ENCODE results near the gene PGAP2. TPM values are rescaled to one million over a fixed set of nuclear protein-coding genes. Genes with fewer than 3 reads are reported as not detected.
"Not testable (repeated sequence)": the region's sequence is repeated elsewhere in the genome, so short reads cannot be mapped to it uniquely, and the experiment has no call there.

Gene PGAP2
- total and polyA plus RNA-seq, 4 donors, result 3.9 to 17.7 (median 8.9) TPM

DNA sequence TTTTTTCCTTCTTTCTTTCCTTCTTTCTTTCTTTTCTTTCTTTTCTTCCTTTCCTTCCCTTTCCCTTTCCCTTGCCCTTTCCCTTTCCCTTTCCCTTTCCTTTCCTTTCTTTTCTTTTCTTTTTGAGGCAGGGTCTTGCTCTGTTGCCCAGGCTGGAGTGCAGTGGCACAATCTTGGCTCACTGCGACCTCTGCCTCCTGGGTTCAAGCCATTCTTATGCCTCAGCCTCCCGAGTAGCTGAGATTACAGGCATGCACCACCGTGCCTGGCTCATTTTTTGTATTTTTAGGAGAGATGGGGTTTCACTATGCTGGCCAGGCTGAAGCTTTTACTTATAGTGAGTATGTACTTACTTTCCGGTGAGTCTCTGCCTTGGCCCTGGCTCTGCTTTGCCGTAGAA lies 6.5 kb downstream of the PGAP2 start:
- H3K4me1 ChIP-seq (ENCODE audit: control insufficient read depth in 1 of 2, insufficient read depth in 2 of 2, low read length in 2 of 2); H3K9me3 ChIP-seq (ENCODE audit: control insufficient read depth, low read length); H3K27ac ChIP-seq (ENCODE audit: low read depth in 1 of 2, low read length in 2 of 2); H3K36me3 ChIP-seq (ENCODE audit: control insufficient read depth in 1 of 2, insufficient read depth in 2 of 2, low read length in 1 of 2); intact Hi-C loops (cut with DNase I); ATAC-seq (ENCODE audit: low FRiP score); H3K4me3 ChIP-seq (ENCODE audit: low read length in 2 of 2); H3K27me3 ChIP-seq (ENCODE audit: control insufficient read depth in 1 of 2, insufficient read depth in 2 of 2, low read length in 1 of 2): not testable (repeated sequence)
- peak in 1 of 2 donors; percentile 4 for DNase-seq
- 91 to 94% methylated on average over 5 of the region's 5 CpGs for WGBS, 2 donors

DNA sequence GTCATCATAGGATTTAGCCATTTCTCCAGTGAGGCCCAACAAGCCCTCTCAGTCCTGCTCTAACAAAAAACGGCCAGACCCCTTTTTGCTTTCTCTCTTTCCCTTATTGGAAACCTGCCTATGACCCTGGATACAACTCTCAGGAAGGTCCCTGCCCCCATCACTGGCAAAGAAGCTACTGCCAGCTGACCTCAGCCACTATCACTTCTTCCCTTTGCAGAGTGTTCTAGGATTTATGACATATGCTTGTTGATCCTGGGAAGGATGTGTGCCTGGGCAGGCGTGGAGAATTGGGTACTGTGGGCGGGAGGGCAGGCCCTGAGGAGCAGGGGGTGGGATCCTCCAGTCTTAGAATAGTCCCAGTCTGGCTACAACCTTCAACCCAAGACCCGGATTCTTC lies 7.5 kb downstream of the PGAP2 start:
- Histone ChIP-seq H3K36me3 (ENCODE audit: control insufficient read depth in 1 of 2, insufficient read depth in 2 of 2, low read length in 1 of 2) (no peaks in the 10 kb centered on the region), H3K4me3 (ENCODE audit: low read length in 2 of 2) (no peak overlapping the region), H3K27ac (ENCODE audit: low read depth in 1 of 2, low read length in 2 of 2) (no peak overlapping the region), H3K9me3 (ENCODE audit: control insufficient read depth, low read length) (no peaks in the 10 kb centered on the region), H3K4me1 (ENCODE audit: control insufficient read depth in 1 of 2, insufficient read depth in 2 of 2, low read length in 2 of 2) (no peaks in the 10 kb centered on the region), H3K27me3 (ENCODE audit: control insufficient read depth in 1 of 2, insufficient read depth in 2 of 2, low read length in 1 of 2) (no peaks in the 10 kb centered on the region)
- peak; percentile 21 for ATAC-seq (ENCODE audit: low FRiP score)
- WGBS, 2 donors, result 80 to 88% methylated on average over 4 of the region's 4 CpGs
- no peak for DNase-seq
- intact Hi-C loops (cut with DNase I), result no loop called here

DNA sequence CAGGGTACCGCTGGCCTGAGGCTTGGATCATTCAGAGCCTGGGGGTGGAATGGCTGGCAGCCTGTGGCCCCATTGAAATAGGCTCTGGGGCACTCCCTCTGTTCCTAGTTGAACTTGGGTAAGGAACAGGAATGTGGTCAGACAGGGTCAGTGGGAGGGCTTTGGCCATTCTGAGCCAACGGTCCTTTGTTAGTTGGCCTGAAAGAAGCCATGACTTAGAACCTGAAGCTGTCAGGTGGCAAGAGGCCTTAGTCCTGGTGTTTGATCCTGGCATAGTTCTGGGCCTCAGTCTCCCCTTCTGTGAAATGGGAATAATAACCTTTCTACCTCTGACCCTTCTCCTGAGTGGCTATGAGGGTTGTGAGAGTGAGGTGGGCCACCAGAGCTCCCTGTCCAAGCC lies 8.3 kb downstream of the PGAP2 start:
- ATAC-seq (ENCODE audit: low FRiP score), result no peak
- DNase-seq, result no peak
- 83 to 87% methylated on average over 2 of the region's 2 CpGs for WGBS, 2 donors

DNA sequence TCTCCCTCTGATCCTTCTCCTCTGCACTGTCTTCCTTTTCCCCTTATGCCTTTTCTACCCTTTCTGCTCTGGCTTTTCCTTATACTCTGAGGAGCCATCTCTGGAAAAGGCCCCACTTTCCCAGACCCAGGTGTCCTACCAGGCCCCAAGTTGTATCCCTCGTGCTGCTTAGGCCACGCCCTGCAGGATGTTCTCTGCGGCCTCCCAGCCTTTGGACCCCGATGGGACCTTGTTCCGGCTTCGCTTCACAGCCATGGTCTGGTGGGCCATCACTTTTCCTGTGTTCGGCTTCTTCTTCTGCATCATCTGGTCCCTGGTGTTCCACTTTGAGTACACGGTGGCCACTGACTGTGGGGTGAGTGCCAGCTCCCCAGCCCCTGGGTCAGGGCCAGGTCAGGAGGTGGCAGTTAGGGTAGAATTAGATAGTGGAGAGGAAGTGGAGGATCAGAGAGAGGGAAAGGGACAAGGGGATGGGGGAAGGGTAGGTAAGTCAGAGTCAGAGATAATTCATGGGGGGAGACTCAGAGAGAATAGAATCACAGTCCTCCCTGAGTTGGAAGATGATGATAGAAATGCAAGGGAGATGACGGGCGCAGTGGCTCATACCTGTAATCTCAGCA lies 8.9 kb downstream of the PGAP2 start:
- H3K9me3 ChIP-seq (ENCODE audit: control insufficient read depth, low read length), result no peaks in the 10 kb centered on the region
- no peaks in the 10 kb centered on the region for H3K4me1 ChIP-seq (ENCODE audit: control insufficient read depth in 1 of 2, insufficient read depth in 2 of 2, low read length in 2 of 2)
- H3K4me3 ChIP-seq (ENCODE audit: low read length in 2 of 2), result no peak overlapping the region
- WGBS, 2 donors, result 92% methylated on average over 10 of the region's 10 CpGs
- ATAC-seq (ENCODE audit: low FRiP score) (no peak), DNase-seq (no peak)
- H3K27ac ChIP-seq (ENCODE audit: low read depth in 1 of 2, low read length in 2 of 2), result no peak overlapping the region
- H3K36me3 ChIP-seq (ENCODE audit: control insufficient read depth in 1 of 2, insufficient read depth in 2 of 2, low read length in 1 of 2), result no peaks in the 10 kb centered on the region
- intact Hi-C loops (cut with DNase I), result no loop called here
- no peaks in the 10 kb centered on the region for H3K27me3 ChIP-seq (ENCODE audit: control insufficient read depth in 1 of 2, insufficient read depth in 2 of 2, low read length in 1 of 2)

More for the DNA sequence above, 8.3 kb downstream of the PGAP2 start:
- intact Hi-C loops (cut with DNase I), result no loop called here
- Histone ChIP-seq H3K27me3 (ENCODE audit: control insufficient read depth in 1 of 2, insufficient read depth in 2 of 2, low read length in 1 of 2) (no peaks in the 10 kb centered on the region), H3K36me3 (ENCODE audit: control insufficient read depth in 1 of 2, insufficient read depth in 2 of 2, low read length in 1 of 2) (no peaks in the 10 kb centered on the region), H3K9me3 (ENCODE audit: control insufficient read depth, low read length) (no peaks in the 10 kb centered on the region), H3K27ac (ENCODE audit: low read depth in 1 of 2, low read length in 2 of 2) (no peak overlapping the region), H3K4me1 (ENCODE audit: control insufficient read depth in 1 of 2, insufficient read depth in 2 of 2, low read length in 2 of 2) (no peaks in the 10 kb centered on the region), H3K4me3 (ENCODE audit: low read length in 2 of 2) (no peak overlapping the region)

DNA sequence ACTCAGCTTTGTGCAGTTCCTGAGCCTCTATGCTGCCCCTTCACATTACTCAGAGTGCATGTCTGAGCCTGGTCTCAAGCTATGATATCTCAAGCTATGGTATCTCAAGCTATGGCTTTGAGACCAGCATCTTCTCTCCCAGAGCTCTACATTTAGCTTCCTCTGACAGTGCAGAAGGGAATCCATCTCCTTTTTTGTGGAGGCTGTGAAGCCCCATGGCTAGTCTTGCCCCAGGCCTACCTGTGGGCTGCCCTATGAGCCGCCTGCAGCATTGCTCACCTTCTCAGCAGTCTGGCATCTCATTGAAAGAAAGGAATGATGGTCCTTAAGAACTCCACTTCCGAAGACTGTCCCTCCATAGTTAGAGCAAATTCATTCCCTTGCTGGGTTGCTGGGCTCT lies 12.6 kb downstream of the PGAP2 start:
- no peak for ATAC-seq (ENCODE audit: low FRiP score)
- intact Hi-C loops (cut with DNase I), result no loop called here
- Histone ChIP-seq H3K27me3 (ENCODE audit: control insufficient read depth in 1 of 2, insufficient read depth in 2 of 2, low read length in 1 of 2) (no peaks in the 10 kb centered on the region), H3K4me3 (ENCODE audit: low read length in 2 of 2) (no peak overlapping the region), H3K27ac (ENCODE audit: low read depth in 1 of 2, low read length in 2 of 2) (no peak overlapping the region), H3K36me3 (ENCODE audit: control insufficient read depth in 1 of 2, insufficient read depth in 2 of 2, low read length in 1 of 2) (no peaks in the 10 kb centered on the region), H3K4me1 (ENCODE audit: control insufficient read depth in 1 of 2, insufficient read depth in 2 of 2, low read length in 2 of 2) (no peaks in the 10 kb centered on the region), H3K9me3 (ENCODE audit: control insufficient read depth, low read length) (no peaks in the 10 kb centered on the region)
- DNase-seq, result no peak
- 99 to 100% methylated on average over 2 of the region's 2 CpGs for WGBS, 2 donors

DNA sequence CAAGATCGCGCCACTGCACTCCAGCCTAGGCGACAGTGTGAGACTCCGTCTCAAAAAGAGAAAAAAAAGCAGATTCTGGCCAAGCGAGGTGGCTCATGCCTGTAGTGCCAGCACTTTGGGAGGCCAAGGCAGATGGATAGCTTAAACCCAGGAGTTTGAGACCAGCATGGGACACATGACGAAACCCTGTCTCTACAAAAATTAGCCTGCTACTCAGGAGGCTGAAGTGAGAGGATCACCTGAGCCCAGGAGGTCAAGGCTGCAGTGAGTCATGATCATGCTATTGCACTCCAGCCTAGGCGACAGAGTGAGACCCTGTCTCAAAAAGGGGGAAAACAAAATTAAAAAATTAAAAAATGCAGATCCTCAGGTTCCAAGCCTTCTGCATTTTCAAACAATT lies 14.0 kb downstream of the PGAP2 start:
- WGBS, 2 donors, result 97 to 98% methylated on average over 7 of the region's 7 CpGs
- no peak for DNase-seq
- Histone ChIP-seq H3K36me3 (ENCODE audit: control insufficient read depth in 1 of 2, insufficient read depth in 2 of 2, low read length in 1 of 2) (peaks cover 0 to 4% of the 10 kb centered on the region in 2 donors), H3K27ac (ENCODE audit: low read depth in 1 of 2, low read length in 2 of 2) (no peak overlapping the region), H3K9me3 (ENCODE audit: control insufficient read depth, low read length) (no peaks in the 10 kb centered on the region), H3K4me3 (ENCODE audit: low read length in 2 of 2) (no peak overlapping the region), H3K4me1 (ENCODE audit: control insufficient read depth in 1 of 2, insufficient read depth in 2 of 2, low read length in 2 of 2) (no peaks in the 10 kb centered on the region), H3K27me3 (ENCODE audit: control insufficient read depth in 1 of 2, insufficient read depth in 2 of 2, low read length in 1 of 2) (no peaks in the 10 kb centered on the region)
- no peak for ATAC-seq (ENCODE audit: low FRiP score)
- intact Hi-C loops (cut with DNase I), result no loop called here

DNA sequence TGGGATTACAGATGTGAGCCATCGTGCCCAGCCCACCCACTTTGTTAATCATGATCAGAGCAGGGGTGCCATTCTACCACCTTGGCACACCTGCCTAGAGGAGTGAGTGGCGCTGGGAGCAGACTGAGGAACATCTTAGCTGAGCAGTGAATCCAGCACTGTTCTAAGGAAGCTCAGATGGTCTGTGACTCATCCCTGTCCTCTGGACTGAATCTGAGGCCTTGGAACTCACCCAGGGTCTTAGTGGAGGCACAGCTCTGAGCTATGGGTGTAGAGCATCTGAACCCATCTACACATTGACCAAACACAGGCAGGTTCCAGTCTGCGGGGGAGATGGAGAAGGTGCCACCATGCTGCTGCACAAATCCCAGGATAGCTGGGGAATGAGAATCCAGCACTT lies 14.9 kb downstream of the PGAP2 start:
- Histone ChIP-seq H3K27ac (ENCODE audit: low read depth in 1 of 2, low read length in 2 of 2) (no peak overlapping the region), H3K4me3 (ENCODE audit: low read length in 2 of 2) (no peak overlapping the region), H3K36me3 (ENCODE audit: control insufficient read depth in 1 of 2, insufficient read depth in 2 of 2, low read length in 1 of 2) (peaks cover 0 to 10% of the 10 kb centered on the region in 2 donors), H3K4me1 (ENCODE audit: control insufficient read depth in 1 of 2, insufficient read depth in 2 of 2, low read length in 2 of 2) (no peaks in the 10 kb centered on the region), H3K27me3 (ENCODE audit: control insufficient read depth in 1 of 2, insufficient read depth in 2 of 2, low read length in 1 of 2) (no peaks in the 10 kb centered on the region), H3K9me3 (ENCODE audit: control insufficient read depth, low read length) (no peaks in the 10 kb centered on the region)
- 85 to 89% methylated on average over 3 of the region's 3 CpGs for WGBS, 2 donors
- intact Hi-C loops (cut with DNase I), result no loop called here
- ATAC-seq (ENCODE audit: low FRiP score) (peak; percentile 9), DNase-seq (no peak)

DNA sequence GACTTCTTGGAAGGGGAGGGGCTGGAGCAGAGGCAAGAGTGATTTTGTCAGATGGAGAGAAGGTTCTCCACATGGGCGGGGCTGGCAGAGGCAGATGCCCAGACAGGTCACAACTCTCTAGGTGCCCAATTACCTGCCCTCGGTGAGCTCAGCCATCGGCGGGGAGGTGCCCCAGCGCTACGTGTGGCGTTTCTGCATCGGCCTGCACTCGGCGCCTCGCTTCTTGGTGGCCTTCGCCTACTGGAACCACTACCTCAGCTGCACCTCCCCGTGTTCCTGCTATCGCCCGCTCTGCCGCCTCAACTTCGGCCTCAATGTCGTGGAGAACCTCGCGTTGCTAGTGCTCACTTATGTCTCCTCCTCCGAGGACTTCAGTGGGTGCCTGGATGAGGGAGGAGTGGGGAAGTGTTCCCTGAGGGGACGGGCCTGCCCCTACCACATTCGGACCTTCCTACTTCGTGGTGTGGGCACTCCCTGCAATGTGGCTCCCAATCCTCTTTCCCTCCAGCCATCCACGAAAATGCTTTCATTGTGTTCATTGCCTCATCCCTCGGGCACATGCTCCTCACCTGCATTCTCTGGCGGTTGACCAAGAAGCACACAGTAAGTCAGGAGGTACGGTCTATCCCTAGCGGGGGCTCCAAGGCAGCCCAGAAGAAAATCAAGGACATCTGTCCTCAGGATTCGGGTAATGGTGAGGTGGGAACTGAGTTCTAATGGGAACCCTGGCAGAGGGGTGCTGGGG lies 15.6 kb downstream of the PGAP2 start:
- DNase-seq (no peak), ATAC-seq (ENCODE audit: low FRiP score) (no peak)
- Histone ChIP-seq H3K4me1 (ENCODE audit: control insufficient read depth in 1 of 2, insufficient read depth in 2 of 2, low read length in 2 of 2) (no peaks in the 10 kb centered on the region), H3K9me3 (ENCODE audit: control insufficient read depth, low read length) (no peaks in the 10 kb centered on the region), H3K27ac (ENCODE audit: low read depth in 1 of 2, low read length in 2 of 2) (no peak overlapping the region), H3K36me3 (ENCODE audit: control insufficient read depth in 1 of 2, insufficient read depth in 2 of 2, low read length in 1 of 2) (peaks cover 0 to 10% of the 10 kb centered on the region in 2 donors), H3K27me3 (ENCODE audit: control insufficient read depth in 1 of 2, insufficient read depth in 2 of 2, low read length in 1 of 2) (no peaks in the 10 kb centered on the region), H3K4me3 (ENCODE audit: low read length in 2 of 2) (no peak overlapping the region)
- WGBS, 2 donors, result 93 to 95% methylated on average over 30 of the region's 30 CpGs
- intact Hi-C loops (cut with DNase I), result no loop called here
